Left colon (tissue), 2 donors: Measurements from ENCODE around the gene ONECUT2. TPM values are rescaled to one million over a fixed set of nuclear protein-coding genes. Genes with fewer than 3 reads are reported as not detected.

Source experiments
- total RNA-seq, 2 donors: library from RNA; stranded (reverse); fragmentation: NEBNext Ultra II Directional; extraction: Animal tissue kit (Norgen Biotek cat#: 25700); gene quantifications; one replicate each; pipeline ENCODE4 v1.2.1, GENCODE V29; 2021
- donor health status: DM: no; HTN: no; CAD: no.
- donor health status: DM: yes; HTN: yes; CAD: no.

The ONECUT2 gene
- total RNA-seq, 2 donors from 2014 or later, result 0.31 TPM

Other genes starting within 250 kb of the ONECUT2 start
- gene ST8SIA3, start 82.8 kb upstream of the ONECUT2 start, total RNA-seq, result under 1 TPM; 0.03 to 0.14 TPM
- gene FECH, start 151.3 kb downstream of the ONECUT2 start, total RNA-seq, result 10 to 100 TPM; 16.4 to 18.4 TPM
- gene NARS1, start 186.5 kb downstream of the ONECUT2 start, total RNA-seq, result 100 to 1,000 TPM; 146 to 164 TPM